SW480 (cell line): ENCODE data around the gene USHBP1.
"Not testable (repeated sequence)": the region's sequence is repeated elsewhere in the genome, so short reads cannot be mapped to it uniquely, and the experiment has no call there.

ENCODE experiments used
- DNase-seq: peaks from one replicate; pipeline ENCODE4 v3.0.0-alpha.2; 2016; ENCODE audit warnings: low spot score

Gene USHBP1

GRCh38 chr19:17264641-17264979, at the start of gene USHBP1:
Gene USHBP1 (minus strand): TSS chr19:17264745. CDS start chr19:17264299, 446 bp downstream.
- DNase-seq: no peak

DNA sequence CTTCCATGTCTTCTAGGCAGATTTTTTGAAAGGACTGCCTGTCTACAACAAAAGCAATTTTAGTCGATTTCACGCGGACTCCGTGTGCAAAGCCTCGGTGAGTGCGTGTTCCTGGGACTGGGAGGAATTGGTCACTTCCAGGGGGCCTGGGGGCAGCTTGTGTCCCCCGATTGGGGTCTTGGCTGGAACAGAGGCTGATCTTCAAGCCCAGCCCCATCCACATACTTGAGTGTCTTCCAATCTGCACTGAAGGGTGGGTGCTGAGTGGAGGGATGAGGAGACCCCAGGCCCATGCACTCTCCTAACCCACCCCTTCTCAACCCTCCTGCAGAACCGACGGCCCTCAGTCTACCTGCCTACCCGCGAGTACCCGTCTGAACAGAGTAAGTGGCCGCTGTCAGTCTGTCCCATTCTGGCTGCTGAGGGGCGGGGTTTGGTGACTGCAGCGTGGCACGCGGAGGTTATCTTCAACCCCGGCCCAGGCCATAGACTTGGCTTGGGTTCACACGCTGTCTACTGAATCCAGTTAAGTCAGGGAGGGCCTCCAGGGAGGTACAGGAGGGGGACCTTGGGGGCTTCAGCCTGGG, 49.6 kb upstream of the USHBP1 start:
- DNase-seq: no peak

GRCh38 chr19:17312189-17313113, 47.9 kb upstream of the USHBP1 start:
- no peak for DNase-seq

DNA sequence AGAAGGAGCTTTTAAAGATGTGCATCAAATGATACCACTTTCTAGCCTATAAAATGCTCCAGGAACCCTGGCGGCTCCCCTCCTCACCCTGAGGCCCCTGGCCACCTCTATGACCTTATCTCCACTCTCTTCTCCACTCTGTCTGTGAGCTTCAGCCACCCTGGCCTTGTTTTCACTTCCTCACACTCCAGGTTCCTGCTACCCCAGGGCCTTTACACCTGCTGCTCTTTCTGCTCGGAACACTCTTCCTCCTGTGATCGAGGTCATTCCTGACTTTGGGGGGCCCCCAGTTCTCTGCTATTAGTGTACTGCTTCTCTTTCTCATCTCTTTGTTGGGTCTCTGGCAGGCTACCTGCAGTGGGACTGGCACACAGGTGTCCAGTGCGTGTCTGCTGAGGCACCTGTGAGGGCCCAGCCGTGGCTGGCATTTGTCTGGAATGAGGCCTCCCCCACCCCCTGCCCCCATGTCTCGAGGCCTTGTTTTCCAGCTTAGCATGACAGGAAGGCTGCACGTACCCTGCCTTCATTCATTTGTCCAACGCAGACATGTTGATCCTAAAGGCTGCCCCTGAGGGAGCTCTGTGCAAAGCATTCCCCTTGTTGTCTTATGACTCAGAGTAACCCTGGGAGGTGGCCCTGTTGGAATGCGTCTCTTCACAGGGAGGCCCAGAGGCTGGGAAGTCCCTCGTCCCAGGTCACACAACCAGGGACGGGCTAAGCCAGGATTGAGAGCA, 47.1 kb upstream of the USHBP1 start:
- DNase-seq: no peak

DNA sequence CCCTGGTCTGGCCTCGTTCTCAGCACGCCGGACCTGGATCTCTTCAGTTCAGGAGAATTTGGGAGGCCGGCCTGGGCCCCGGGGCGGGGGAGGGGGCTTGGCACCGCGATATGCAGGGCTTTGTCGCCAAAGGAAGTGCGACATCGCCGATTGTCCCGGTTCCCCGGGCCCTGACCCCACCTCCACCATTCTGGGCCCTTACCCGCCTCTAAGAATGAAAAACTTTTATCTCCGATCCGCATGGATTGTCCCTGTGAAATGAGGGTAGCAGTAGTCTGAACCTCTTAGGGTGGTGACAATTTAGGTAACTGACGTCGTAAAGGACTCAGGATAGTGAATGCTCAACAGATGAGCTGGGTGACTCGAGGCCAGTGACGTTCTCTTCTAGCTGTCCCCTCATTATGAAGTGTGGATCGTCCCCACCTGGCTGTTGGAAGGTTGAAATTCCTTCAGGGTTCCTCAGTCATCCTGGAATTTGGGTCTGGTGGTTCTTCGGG, 45.5 kb upstream of the USHBP1 start:
- no peak for DNase-seq

- DNase-seq: peak; percentile 100
Measured at GRCh38 chr19:17309198-17309964, 44.8 kb upstream of the USHBP1 start, which contains the start of gene DDA1. Gene DDA1 (plus strand): TSS chr19:17309563. CDS start chr19:17309655, 92 bp downstream.

DNA sequence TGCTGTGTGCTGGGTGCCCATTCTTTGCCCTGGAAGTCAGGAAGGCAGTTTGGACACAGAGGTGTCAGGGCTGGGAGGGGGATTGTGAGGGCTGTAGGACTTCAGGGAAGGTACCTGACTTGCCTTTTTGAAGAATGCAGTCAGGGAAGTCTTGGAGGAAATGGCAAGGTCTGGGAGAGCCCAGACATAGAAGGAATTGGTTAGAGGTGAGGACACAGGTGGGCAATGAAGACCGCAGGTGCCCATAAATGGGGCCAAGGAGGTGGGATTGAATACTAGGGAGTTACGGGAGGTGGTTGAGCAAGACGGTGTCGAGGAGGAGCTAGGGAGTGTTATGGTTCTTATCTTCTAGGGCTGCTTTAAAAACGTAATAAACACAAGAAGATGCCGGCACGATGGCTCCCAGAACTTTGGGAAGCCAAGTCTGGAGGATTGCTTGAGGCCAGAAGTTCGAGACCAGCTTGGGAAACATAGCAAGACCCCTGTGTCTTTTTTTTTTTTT, 43.4 kb upstream of the USHBP1 start:
- no peak for DNase-seq

DNA sequence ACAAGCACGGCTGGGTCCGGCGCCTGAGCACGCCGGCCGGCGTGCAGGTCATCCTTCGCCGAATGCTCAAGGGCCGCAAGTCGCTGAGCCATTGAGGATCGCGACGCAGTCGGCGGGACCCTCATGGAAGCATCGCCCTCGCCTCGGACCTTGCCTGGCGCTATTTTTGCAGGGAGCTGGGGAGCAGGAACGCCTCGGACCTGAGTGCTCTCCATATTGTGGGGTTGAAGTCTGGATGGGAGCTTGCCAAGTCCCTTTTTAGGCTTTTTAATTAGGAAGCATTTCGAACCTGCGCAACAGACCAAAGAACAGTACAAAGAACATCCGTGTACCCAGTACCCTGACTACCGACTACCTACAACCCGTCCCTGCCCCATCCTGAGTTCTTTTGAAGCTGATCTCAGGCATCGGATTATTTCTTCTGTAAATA, 41.8 kb upstream of the USHBP1 start:
- no peak for DNase-seq

GRCh38 chr19:17305517-17306284, 41.2 kb upstream of the USHBP1 start, which contains the start of gene MRPL34:
Gene MRPL34 (plus strand): TSS chr19:17305872. CDS start chr19:17305893, 21 bp downstream.
- peak; percentile 100 for DNase-seq

DNA sequence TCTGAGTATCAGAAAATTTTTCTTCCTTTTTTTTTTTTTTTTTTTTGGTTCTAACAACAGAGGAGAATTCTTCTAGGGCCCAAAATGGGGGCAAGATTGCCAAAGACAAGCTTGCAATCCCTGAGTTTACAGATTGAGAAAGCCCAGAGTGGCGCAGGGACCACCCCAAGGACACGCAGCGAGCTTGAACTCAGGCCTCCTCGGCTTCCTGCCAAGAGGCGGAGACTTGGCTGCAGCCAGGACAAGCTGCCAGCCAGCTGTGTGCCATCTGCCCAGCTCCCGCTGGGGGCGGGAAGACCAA, 40.6 kb upstream of the USHBP1 start:
- DNase-seq: no peak

GRCh38 chr19:17304386-17305215, 40.1 kb upstream of the USHBP1 start:
- no peak for DNase-seq

- DNase-seq: no peak
Measured at GRCh38 chr19:17303940-17304267, 39.4 kb upstream of the USHBP1 start.

GRCh38 chr19:17303167-17303939, 38.8 kb upstream of the USHBP1 start, which contains the start of gene ABHD8:
Gene ABHD8 (minus strand): TSS chr19:17303425. CDS start chr19:17301616, 1,809 bp downstream.
- DNase-seq: peak; percentile 89

DNA sequence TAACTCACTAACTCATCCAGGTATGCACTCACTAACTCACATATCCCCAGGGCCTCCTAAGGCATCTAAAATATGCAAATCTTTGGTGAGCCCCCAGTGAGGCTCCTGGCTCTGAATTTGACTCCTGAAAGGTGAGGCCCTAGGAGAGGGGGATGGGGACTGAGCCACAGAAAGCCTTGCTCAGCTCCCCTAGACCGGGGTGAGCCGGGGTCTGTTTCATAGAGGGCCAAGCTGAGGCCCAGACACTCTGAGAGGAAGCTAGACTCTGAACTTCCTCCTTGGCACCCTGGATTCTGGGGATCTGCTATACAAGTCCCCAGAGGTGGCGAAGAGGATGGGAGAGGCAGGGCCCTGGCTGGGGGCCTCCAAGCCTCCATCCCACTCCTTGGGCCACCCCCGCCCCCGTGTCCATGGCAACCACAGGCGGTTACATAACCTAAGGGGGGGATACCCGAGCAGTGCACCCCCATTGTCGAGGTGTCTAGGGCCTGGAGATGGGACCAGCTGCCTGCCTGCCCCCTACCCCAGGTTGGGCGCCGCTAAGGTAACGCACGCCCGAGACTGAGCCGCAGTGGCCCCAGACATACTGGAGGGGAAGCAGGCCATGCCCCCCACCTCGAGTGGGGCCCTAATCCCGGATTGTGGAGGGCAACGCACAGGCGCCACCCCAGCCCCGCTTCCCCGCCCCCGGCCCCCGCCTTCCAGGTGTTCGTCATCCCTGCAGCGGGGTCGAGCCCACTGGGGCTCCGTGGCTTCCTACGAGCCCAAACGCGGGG, 38.0 kb upstream of the USHBP1 start:
- no peak for DNase-seq

GRCh38 chr19:17300992-17301619, 36.6 kb upstream of the USHBP1 start:
- no peak for DNase-seq

GRCh38 chr19:17296976-17297375, 32.4 kb upstream of the USHBP1 start:
- DNase-seq: no peak

- DNase-seq: peak; percentile 52
Measured at GRCh38 chr19:17296273-17296672, 31.7 kb upstream of the USHBP1 start.

DNA sequence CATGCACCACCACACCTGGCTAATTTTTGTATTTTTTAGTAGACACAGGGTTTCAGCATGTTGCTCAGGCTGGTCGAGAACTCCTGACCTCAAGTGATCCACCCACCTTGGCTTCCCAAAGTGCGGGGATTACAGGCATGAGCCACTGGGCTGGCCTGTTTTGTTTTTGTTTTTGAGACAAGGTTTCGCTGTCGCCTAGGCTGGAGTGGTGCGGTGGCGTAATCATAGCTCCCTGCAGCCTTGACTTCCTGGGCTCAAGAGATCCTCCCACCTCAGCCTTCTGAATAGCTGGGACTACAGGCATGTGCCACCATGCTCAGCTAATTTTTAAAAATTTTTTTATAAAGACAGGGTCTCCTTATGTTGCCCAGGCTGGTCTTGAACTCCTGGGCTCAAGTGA, 31.0 kb upstream of the USHBP1 start:
- DNase-seq: not testable (repeated sequence)
